Left ventricle myocardium inferior (tissue), 1 donor: Measurements from ENCODE around the gene TMEM121B. TPM values are rescaled to one million over a fixed set of nuclear protein-coding genes. Genes with fewer than 3 reads are reported as not detected.
A peak's percentile ranks its signal among the peaks of the same experiment; 100 is the strongest.

Source experiments
- DNase-seq: peaks from one replicate; pipeline ENCODE4 v3.0.0-alpha.2; 2020
- H3K27ac ChIP-seq: fragments of 200-600 bp; replicated peaks from 2 replicates; pipeline ENCODE4 v1.8.0; 2021
- H3K27me3 ChIP-seq: fragments of 200-600 bp; 2 replicates; pipeline ENCODE4 v1.8.0; 2021; ENCODE audit warnings: low read depth
- H3K36me3 ChIP-seq: fragments of 200-600 bp; 2 replicates; pipeline ENCODE4 v1.8.0; 2021
- H3K4me1 ChIP-seq: fragments of 200-600 bp; 2 replicates; pipeline ENCODE4 v1.8.0; 2021
- H3K4me3 ChIP-seq: fragments of 200-600 bp; 2 replicates; pipeline ENCODE4 v1.8.0; 2021; ENCODE audit warnings: mild to moderate bottlenecking, moderate library complexity
- H3K9me3 ChIP-seq: fragments of 200-600 bp; replicated peaks from 2 replicates; pipeline ENCODE4 v1.8.0; 2021
- intact Hi-C: fragments of 100-400 bp; cut with micrococcal nuclease; formaldehyde crosslinking; loops from one replicate; pipeline ENCODE4 v1.11.0; 2022
- total RNA-seq: library from RNA; stranded (reverse); fragmentation: NEBNext Ultra II Directional; extraction: Animal tissue kit (Norgen Biotek cat#: 25700); gene quantifications from one replicate; pipeline ENCODE4 v1.2.1, GENCODE V29; 2021
- TF ChIP-seq, protein P1 (sequence below): fragments of 200-600 bp; IDR thresholded peaks from 2 replicates; pipeline ENCODE4 v1.8.0; 2021; ENCODE audit warnings: antibody characterized with exemption, mild to moderate bottlenecking, borderline replicate concordance
- donor health status: DM: no; HTN: yes; CAD: no; lungs with severe emphysema.

TMEM121B gene
- total RNA-seq, 1 donor from 2014 or later = 1.5 TPM

DNA sequence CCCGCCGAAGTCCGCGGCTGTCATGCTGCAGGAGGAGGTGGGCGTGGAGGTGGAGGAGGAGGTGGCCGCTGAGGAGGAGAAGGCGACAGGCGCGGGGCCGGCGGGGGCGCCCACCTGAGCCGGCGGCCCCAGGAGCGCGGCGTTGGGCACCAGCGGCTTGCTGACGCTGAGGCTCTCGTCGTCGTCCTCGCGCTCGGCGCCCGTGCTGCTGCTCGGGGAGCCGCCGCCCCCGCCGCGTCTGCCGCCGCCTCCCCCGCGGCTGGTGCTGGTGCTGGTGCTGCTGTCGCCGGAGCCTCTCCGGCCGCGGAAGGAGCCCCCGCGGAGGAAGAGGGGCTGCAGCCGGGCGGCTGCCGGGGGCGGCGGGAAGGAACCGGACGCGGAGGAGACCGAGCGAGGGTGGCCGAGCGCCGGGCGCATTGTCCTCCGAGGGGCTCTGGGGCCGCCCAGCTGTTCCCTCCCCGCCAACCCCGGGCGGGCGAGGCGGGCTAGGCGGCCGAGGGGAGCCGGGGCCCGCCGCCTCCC is 388 bp downstream of the TMEM121B start:
- peak overlapping the region; percentile 81 for H3K4me3 ChIP-seq
- TF ChIP-seq, protein P1, sequence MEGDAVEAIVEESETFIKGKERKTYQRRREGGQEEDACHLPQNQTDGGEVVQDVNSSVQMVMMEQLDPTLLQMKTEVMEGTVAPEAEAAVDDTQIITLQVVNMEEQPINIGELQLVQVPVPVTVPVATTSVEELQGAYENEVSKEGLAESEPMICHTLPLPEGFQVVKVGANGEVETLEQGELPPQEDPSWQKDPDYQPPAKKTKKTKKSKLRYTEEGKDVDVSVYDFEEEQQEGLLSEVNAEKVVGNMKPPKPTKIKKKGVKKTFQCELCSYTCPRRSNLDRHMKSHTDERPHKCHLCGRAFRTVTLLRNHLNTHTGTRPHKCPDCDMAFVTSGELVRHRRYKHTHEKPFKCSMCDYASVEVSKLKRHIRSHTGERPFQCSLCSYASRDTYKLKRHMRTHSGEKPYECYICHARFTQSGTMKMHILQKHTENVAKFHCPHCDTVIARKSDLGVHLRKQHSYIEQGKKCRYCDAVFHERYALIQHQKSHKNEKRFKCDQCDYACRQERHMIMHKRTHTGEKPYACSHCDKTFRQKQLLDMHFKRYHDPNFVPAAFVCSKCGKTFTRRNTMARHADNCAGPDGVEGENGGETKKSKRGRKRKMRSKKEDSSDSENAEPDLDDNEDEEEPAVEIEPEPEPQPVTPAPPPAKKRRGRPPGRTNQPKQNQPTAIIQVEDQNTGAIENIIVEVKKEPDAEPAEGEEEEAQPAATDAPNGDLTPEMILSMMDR = no peak
- H3K27ac ChIP-seq = peak overlapping the region; percentile 77
- H3K36me3 ChIP-seq = no peaks in the 10 kb centered on the region
- intact Hi-C loops = no loop called here
- H3K27me3 ChIP-seq = peaks cover 28% of the 10 kb centered on the region
- no peaks in the 10 kb centered on the region for H3K9me3 ChIP-seq
- no peak for DNase-seq
- peaks cover 50% of the 10 kb centered on the region for H3K4me1 ChIP-seq

DNA sequence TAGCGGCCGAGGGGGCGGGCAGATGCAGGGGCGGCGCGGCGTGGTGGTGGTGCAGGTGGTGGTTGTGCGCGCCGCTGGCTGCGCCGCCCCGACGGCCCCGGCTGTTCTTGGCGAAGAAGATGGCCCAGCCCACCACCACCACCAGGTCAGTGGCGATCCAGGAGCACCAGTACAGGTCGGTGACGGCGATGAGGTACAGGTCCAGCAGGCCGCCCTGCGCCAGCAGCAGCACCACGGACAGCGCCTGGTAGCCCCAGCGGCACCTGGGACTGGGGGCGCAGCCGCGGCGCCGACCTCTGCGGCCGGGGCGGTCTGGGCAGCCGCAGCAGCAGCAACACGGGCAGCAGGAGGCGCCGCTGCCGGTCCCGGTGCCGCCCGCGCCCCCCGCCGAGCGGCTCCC is 879 bp downstream of the TMEM121B start:
- Histone ChIP-seq H3K4me3 (peak overlapping the region; percentile 81), H3K9me3 (no peaks in the 10 kb centered on the region), H3K4me1 (peaks cover 50% of the 10 kb centered on the region), H3K27ac (no peak overlapping the region), H3K36me3 (no peaks in the 10 kb centered on the region), H3K27me3 (peaks cover 28% of the 10 kb centered on the region)
- peak; percentile 55 for DNase-seq
- TF ChIP-seq, protein P1 = no peak
- intact Hi-C loops = no loop called here

DNA sequence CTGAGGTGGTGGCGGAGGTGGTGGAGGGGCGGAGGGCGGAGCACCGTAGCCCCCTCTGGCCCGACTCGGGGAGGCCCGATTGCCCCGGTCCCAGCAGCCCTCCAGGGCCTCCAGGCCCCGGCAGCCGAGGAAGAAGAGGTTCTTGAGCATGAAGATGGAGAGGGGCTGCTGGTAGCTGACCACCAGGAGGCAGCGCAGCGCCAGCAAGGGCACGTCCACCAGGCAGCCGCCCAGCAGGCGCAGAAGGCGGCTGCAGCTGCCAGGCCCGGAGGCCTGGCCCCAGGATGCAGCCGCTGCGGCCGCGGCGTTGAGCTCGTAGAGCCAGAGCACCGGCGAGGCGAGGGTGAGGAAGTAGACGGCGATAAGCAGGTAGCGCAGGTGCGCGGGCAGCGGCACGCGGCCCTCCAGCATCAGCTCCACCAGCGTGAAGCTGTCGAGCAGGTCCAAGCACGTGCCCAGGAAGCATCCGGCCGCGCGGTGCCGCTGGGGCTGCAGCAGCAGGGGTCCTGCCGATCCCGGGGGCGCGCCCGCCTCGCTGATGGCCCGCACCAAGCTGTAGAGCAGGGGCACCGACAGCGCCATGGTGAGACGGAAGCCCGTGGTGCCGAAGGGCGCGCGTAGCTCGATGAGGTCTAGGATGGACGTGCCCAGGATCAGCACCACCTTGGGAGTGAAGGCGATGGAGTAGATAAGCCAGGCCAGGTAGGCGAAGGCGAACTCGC is 1.5 kb downstream of the TMEM121B start:
- H3K4me1 ChIP-seq = peaks cover 50% of the 10 kb centered on the region
- H3K36me3 ChIP-seq = no peaks in the 10 kb centered on the region
- H3K27me3 ChIP-seq = peaks cover 28% of the 10 kb centered on the region
- peak overlapping the region; percentile 81 for H3K4me3 ChIP-seq
- DNase-seq = peak; percentile 45
- TF ChIP-seq, protein P1 = peak; percentile 64
- intact Hi-C loops = no loop called here
- H3K27ac ChIP-seq = no peak overlapping the region
- no peaks in the 10 kb centered on the region for H3K9me3 ChIP-seq

DNA sequence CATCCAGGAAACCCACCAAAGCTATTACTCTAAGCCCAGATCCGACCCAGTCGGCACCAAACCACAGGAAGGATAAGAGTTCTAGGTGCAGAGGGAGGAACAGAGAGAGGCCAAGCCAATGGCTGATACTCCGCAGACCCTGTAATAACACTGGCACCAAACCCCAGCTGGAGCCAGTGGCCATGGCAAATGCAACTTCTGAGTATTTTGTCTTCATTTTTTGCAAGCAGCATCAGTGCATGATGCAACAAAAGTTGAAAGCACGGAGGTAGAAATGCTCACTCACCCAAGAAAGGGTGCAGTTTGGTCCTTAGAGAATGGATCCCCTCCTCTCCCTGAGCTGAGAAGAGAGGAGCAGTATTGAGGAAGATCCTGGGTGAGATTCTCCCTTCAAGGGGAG is 2.8 kb downstream of the TMEM121B start:
- H3K4me3 ChIP-seq = no peak overlapping the region
- intact Hi-C loops = no loop called here
- peaks cover 50% of the 10 kb centered on the region for H3K4me1 ChIP-seq
- no peaks in the 10 kb centered on the region for H3K36me3 ChIP-seq
- DNase-seq = no peak
- TF ChIP-seq, protein P1 = no peak
- peaks cover 28% of the 10 kb centered on the region for H3K27me3 ChIP-seq
- no peak overlapping the region for H3K27ac ChIP-seq
- no peaks in the 10 kb centered on the region for H3K9me3 ChIP-seq

DNA sequence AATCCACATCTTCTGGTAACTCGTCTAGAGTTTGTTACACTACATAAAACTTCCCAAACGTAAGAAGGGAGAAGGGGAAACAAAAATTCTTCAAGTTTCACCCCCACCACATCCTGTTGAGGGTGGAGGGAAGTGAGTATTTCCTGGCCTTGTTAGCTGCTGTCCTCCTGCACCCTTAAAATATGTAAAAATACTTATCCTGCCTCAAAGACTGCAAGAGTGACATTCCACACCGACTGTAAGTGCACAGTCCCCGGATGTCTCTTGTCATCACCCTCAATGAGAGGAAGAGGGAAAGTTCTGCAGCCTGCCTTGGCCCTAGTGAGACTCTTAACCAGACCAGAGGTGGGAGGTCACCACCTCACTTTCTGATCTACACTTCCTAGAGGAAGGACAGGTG is 3.3 kb downstream of the TMEM121B start:
- H3K36me3 ChIP-seq = no peaks in the 10 kb centered on the region
- no peak overlapping the region for H3K4me3 ChIP-seq
- TF ChIP-seq, protein P1 = no peak
- H3K27me3 ChIP-seq = peaks cover 28% of the 10 kb centered on the region
- H3K4me1 ChIP-seq = peaks cover 50% of the 10 kb centered on the region
- H3K9me3 ChIP-seq = no peaks in the 10 kb centered on the region
- intact Hi-C loops = no loop called here
- no peak for DNase-seq
- H3K27ac ChIP-seq = no peak overlapping the region
